HCT116 (cell line): ENCODE results near the gene UQCRFS1.

Experiments used
- CEBPB ChIP-seq: IDR thresholded peaks from 2 replicates; pipeline ENCODE4 v1.6.1; 2012; ENCODE audit warnings: low read depth
- CTCF ChIP-seq, 3 experiments: fragments of 200-600 bp in 1 of 3; sonication (generic) in 1 of 3; IDR thresholded peaks in 2 of 3; conservative IDR thresholded peaks in 1 of 3; 2 replicates each; pipeline ENCODE4 v1.5.1; 2012 to 2017; ENCODE audit warnings: low read depth in 2 of 3, low read length in 2 of 3, antibody characterized with exemption in 1 of 3, borderline replicate concordance in 1 of 3, control low read depth in 1 of 3, mild to moderate bottlenecking in 1 of 3, mixed read lengths in 1 of 3, mixed run types in 1 of 3, moderate library complexity in 1 of 3; ENCODE audit not compliant: insufficient read depth in 1 of 3
- EZH2 ChIP-seq: fragments of 200-600 bp; sonication (generic); IDR thresholded peaks from 2 replicates; pipeline ENCODE4 v1.6.1; 2017; ENCODE audit warnings: antibody characterized with exemption, mixed run types
- EZH2phosphoT487 ChIP-seq: fragments of 200-600 bp; IDR thresholded peaks from 2 replicates; pipeline ENCODE4 v1.6.1; 2018; ENCODE audit warnings: antibody characterized with exemption, borderline replicate concordance

GRCh38 chr19:29216021-29216420, 3.1 kb upstream of the UQCRFS1 start:
- TF ChIP-seq CTCF (IDR thresholded peaks at IDR 0.05 in 2 of 3, conservative IDR thresholded peaks at IDR 0.05 in 1 of 3; ENCODE audit: borderline replicate concordance in 1 of 3, insufficient read depth in 1 of 3, low read depth in 2 of 3, low read length in 2 of 3) (no peak), EZH2phosphoT487 (no peak), EZH2 (no peak), CEBPB (no peak)
